Stimulated activated CD8-positive, alpha-beta memory T cell treated with anti-CD3 and anti-CD28 coated beads, Interleukin-15, amount 100 ng/mL, for 24 hours (primary cell): ENCODE data around the gene OGFR.

Source experiments
- DNase-seq: peaks from one replicate; pipeline ENCODE4 v3.0.0-alpha.2; 2020; ENCODE audit warnings: low read depth

OGFR gene

DNA sequence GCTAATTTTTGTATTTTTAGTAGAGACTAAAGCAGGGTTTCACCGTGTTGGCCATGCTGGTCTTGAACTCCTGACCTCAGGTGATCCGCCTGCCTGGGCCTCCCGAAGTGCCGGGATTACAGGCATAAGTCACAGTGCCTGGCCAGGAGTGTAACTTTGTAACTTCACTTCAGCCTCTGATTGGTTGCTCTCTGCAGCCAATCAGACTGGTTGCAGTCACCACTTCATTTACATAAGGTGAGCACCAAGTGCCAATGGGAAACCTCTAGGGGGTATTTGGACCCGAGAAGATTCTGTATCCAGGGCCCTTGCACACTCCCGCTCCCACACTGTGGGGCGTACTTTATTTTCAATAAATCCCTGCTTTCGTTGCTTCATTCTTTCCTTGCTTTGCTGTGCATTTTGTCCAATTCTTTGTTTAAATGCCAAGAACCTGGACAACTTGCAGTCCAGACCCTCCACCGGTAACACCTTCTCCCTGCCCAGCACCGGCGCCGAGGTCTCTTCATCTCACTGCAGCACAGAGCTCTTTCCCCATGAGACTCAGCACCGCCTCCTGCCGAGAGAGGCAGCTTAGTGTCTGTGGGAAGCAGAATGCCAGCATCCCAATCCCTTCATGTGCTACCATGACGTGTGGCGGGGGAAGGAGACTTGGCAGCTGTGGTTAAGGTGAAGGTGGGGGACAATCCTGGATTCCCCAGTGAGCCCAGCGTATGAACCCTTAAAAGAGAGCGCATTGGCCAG lies 22.3 kb upstream of the OGFR start:
- DNase-seq, result no peak

DNA sequence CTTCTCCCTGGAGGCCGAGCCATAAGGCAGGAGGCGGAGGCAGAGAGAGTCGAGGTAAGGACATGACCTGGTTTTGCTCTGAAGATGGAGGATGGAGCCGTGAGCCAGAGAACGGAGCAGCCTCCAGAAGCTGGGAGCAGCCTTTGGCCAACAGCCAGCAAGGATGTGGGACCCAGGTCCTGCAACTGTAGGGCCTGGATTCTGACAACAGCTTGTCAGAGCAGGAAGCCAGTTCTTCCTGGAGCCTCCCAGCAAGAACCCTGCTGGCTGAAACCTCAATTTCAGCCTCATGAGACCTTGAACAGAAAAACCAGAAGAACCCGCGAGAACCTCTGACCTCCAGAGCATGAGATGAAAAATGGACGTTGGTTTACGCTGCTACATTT lies 21.7 kb upstream of the OGFR start:
- no peak for DNase-seq

DNA sequence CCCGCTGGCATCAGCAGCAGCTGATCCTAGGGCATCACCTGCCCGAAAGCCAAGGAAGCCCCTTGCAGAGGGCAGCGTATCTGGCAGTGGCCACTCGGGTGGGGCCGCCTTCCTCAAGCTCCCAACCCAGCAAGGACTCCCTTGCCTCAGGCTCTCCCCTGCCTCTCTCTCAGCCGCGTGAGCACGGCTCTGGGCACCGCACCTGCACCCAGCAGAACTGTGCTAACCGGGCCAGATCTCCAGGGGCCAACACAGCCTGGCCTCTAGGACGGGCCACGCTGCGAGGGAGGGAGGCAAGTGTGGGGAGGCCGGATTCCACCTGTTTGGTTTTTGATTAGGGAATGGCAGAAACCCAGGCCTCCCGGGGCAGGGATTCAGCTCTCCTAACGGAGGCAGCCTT lies 20.1 kb upstream of the OGFR start:
- no peak for DNase-seq

DNA sequence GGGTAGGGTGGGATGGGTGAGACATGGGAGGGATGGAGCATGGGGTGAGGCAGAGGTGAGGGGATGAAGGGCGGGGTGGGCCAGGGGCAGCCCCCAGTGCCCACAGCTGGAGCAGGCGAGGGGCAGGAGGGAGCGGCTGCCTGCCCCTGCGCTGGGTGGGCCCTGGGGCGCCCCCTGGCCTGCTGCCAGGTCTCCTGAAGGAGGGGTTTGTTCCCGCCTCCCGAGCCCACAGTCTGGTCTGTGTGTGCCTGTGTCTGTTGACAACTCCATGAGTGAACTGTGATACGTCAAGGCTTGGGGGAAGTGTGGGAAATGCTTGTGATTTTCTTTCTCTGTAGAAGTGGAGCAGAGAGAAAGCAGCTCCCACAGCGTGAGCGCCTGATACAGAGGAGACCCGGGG lies 19.2 kb upstream of the OGFR start:
- DNase-seq, result no peak

GRCh38 chr20:62786157-62786556 lies 18.5 kb upstream of the OGFR start:
- DNase-seq, result no peak

- DNase-seq, result no peak
Observed at GRCh38 chr20:62787321-62787720, 17.3 kb upstream of the OGFR start.

- DNase-seq, result no peak
Observed at GRCh38 chr20:62787866-62788265, 16.8 kb upstream of the OGFR start.

GRCh38 chr20:62788607-62789006 lies 16.0 kb upstream of the OGFR start:
- DNase-seq, result no peak

- no peak for DNase-seq
Observed at GRCh38 chr20:62790075-62790474, 14.6 kb upstream of the OGFR start.

DNA sequence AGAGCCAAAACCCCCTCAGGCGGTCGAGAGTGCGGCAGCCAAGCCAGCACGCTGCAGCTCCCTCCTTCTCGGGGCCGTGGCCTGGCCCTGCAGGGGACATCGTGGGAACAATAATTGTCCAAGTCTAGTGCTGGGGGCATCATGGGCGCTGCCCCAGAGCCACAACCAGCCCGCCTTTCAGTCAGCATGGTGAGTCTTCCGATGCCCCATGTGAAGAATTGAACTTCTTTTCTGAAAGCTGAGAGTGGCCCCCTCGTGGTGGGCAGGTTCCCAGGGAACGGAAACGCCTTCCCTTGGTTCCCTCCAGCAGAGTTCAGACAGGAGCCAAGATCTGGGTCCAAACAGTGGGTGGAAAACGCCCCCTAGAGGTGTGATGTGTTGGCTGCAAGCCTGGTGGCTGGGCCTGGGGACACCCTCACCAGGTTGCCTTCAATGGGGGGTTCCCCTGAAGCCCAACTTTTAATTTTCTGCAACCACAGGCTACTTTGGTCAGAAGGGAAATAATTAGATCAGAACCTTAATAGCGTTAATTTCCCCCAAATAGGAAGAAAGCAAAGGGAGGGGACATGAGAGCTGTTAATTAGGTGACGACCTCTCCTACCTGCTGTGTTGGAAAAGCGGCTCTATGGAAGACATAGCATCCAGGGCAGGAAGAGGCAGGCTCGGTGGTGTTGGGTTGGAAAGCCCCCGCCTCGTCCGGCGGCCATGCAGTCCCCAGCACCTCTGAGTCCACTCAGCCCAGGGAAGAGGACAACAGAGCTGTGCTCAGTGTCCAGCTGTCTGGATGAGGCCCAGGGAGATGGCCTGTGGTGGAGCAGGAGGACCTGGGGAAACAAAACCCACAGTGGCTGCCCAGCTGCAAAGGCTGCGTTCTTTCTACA lies 13.1 kb upstream of the OGFR start:
- DNase-seq, result no peak

- no peak for DNase-seq
Observed at GRCh38 chr20:62792182-62792939, 12.3 kb upstream of the OGFR start.

- DNase-seq, result no peak
Observed at GRCh38 chr20:62792940-62793756, 11.5 kb upstream of the OGFR start.

DNA sequence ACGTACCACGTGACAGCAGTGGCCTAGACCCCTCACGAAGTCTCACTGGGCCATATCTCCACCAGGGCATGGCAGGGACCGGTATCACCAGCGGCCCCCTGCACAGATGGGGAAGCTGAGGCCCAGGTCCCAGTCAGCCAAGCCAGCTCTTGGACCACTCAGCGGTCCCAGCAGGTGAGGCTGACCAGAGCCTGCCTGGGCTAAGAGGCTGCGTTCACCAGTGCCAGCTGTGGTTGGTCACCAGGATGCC lies 11.0 kb upstream of the OGFR start:
- DNase-seq, result no peak

GRCh38 chr20:62794007-62794724 lies 10.5 kb upstream of the OGFR start:
- peak; percentile 82 for DNase-seq

- DNase-seq, result peak; percentile 46
Observed at GRCh38 chr20:62795023-62795761, 9.4 kb upstream of the OGFR start.

GRCh38 chr20:62796699-62797491 lies 7.7 kb upstream of the OGFR start:
- DNase-seq, result no peak

- DNase-seq, result no peak
Observed at GRCh38 chr20:62797671-62798532, 6.7 kb upstream of the OGFR start.

GRCh38 chr20:62799036-62799435 lies 5.6 kb upstream of the OGFR start:
- DNase-seq, result no peak

DNA sequence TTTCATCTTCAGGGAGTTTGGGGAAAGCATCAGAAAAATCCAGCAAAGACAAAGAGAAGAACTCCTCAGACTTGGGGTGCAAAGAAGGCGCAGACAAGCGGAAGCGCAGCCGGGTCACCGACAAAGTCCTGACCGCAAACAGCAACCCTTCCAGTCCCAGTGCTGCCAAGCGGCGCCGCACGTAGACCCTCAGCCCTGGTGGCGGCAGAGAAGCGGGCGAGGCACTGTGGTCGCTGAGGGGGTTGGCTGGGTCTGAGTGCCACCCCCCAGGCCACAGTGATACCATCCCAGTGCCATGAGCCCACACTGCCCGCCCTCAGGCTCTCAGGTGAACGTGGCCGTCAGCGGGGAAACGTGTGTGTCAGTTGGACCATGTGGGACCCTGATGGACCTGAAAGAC lies 5.2 kb upstream of the OGFR start:
- no peak for DNase-seq
